DND-41 (cell line): Measurements from ENCODE around the gene DACT3.

Source experiments
- ATAC-seq: fragments of 200-7000 bp; cut with Tn5 transposase; 3 replicates; pipeline ENCODE4 v1.9.1; 2021; ENCODE audit warnings: low read depth; ENCODE audit not compliant: insufficient read depth
- DNase-seq: peaks from one replicate; pipeline ENCODE4 v3.0.0-alpha.2; 2020
- H2AFZ ChIP-seq: 2 replicates; pipeline ENCODE4 v1.6.0; 2012; ENCODE audit warnings: low read depth, low read length
- H3K27ac ChIP-seq: 2 replicates; pipeline ENCODE4 v1.5.1; 2012; ENCODE audit warnings: low read length, inconsistent platforms
- H3K27me3 ChIP-seq: fragments of 200-600 bp; sonication (generic); 2 replicates; pipeline ENCODE4 v1.6.0; 2012; ENCODE audit warnings: low read length, mild to moderate bottlenecking, inconsistent platforms; ENCODE audit not compliant: insufficient read depth, poor library complexity
- H3K36me3 ChIP-seq: 2 replicates; pipeline ENCODE4 v1.5.1; 2012; ENCODE audit warnings: low read length, inconsistent platforms; ENCODE audit not compliant: insufficient read depth
- H3K4me1 ChIP-seq: 2 replicates; pipeline ENCODE4 v1.5.1; 2012; ENCODE audit warnings: mild to moderate bottlenecking, low read length; ENCODE audit not compliant: insufficient read depth
- H3K4me2 ChIP-seq: 2 replicates; pipeline ENCODE4 v1.6.0; 2012; ENCODE audit warnings: mild to moderate bottlenecking, moderate library complexity, low read length, inconsistent platforms; ENCODE audit not compliant: insufficient read depth
- H3K4me3 ChIP-seq, 2 experiments: fragments of 200-600 bp in 1 of 2; shearing (Covaris generic) in 1 of 2; 2 replicates each; pipeline ENCODE4 v1.5.1; 2012 to 2016; ENCODE audit warnings: inconsistent platforms in 2 of 2, low read length in 2 of 2, mild to moderate bottlenecking in 2 of 2, low read depth in 1 of 2, moderate library complexity in 1 of 2
- H3K79me2 ChIP-seq: 2 replicates; pipeline ENCODE4 v1.6.0; 2012; ENCODE audit warnings: low read length, inconsistent platforms; ENCODE audit not compliant: insufficient read depth
- H3K9ac ChIP-seq: 2 replicates; pipeline ENCODE4 v1.6.0; 2012; ENCODE audit warnings: low read depth, mild to moderate bottlenecking, inconsistent platforms, low read length, moderate library complexity
- H3K9me3 ChIP-seq: 2 replicates; pipeline ENCODE4 v1.5.1; 2012; ENCODE audit warnings: low read length, moderate library complexity, mild to moderate bottlenecking, inconsistent platforms; ENCODE audit not compliant: insufficient read depth, severe bottlenecking
- H4K20me1 ChIP-seq: 2 replicates; pipeline ENCODE4 v1.6.0; 2012; ENCODE audit warnings: low read length; ENCODE audit not compliant: insufficient read depth
- CTCF ChIP-seq: IDR thresholded peaks from 2 replicates; pipeline ENCODE4 v1.5.1; 2012; ENCODE audit warnings: borderline replicate concordance, low read length, moderate library complexity, mild to moderate bottlenecking; ENCODE audit not compliant: poor library complexity, severe bottlenecking; ENCODE audit errors: extremely low read depth
- EZH2 ChIP-seq: IDR thresholded peaks from 3 replicates; pipeline ENCODE4 v1.6.1; 2012; ENCODE audit warnings: borderline replicate concordance, low read depth, mild to moderate bottlenecking, moderate library complexity, low read length, inconsistent platforms; ENCODE audit not compliant: severe bottlenecking

DACT3 gene

GRCh38 chr19:46648060-46648960 lies 12.7 kb downstream of the DACT3 start:
- H3K4me3 ChIP-seq, result no peak overlapping the region
- no peak overlapping the region for H3K27ac ChIP-seq
- DNase-seq, result no peak
- H3K27me3 ChIP-seq, result peaks cover 2% of the 10 kb centered on the region
- no peaks in the 10 kb centered on the region for H4K20me1 ChIP-seq
- H3K4me2 ChIP-seq, result no peak overlapping the region
- H3K4me1 ChIP-seq, result no peaks in the 10 kb centered on the region
- TF ChIP-seq CTCF (no peak), EZH2 (no peak)
- H3K9ac ChIP-seq, result no peak overlapping the region
- ATAC-seq, result no peak
- H3K36me3 ChIP-seq, result no peaks in the 10 kb centered on the region
- H2AFZ ChIP-seq, result no peak overlapping the region
- H3K9me3 ChIP-seq, result no peaks in the 10 kb centered on the region
- no peaks in the 10 kb centered on the region for H3K79me2 ChIP-seq

DNA sequence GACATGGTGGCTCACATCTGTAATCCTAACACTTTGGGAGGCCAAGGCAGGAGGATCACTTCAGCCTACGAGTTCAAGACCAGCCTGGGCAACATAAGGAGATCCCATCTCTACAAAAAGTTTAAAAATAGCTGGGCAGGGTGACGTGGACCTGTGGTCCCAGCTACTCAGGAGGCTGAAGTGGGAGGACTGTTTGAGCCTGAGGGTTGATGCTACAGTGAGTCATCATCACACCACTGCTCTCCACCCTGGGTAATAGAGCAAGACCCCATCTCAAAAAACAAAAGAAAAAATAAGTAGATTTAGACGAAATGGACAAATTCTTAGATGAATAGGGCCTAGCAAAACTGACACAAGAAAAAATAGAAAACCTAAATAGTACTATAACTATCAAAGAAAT lies 14.6 kb downstream of the DACT3 start:
- Histone ChIP-seq H3K9me3 (no peaks in the 10 kb centered on the region), H3K4me2 (no peak overlapping the region), H3K27me3 (peaks cover 2% of the 10 kb centered on the region), H3K9ac (no peak overlapping the region), H4K20me1 (no peaks in the 10 kb centered on the region), H3K36me3 (no peaks in the 10 kb centered on the region), H3K79me2 (no peaks in the 10 kb centered on the region), H3K4me3 (no peak overlapping the region), H3K4me1 (no peaks in the 10 kb centered on the region), H3K27ac (no peak overlapping the region), H2AFZ (no peak overlapping the region)
- TF ChIP-seq EZH2, result no peak
- no peak for TF ChIP-seq CTCF
- DNase-seq (no peak), ATAC-seq (no peak)

GRCh38 chr19:46644720-46645119 lies 16.3 kb downstream of the DACT3 start:
- peaks cover 13% of the 10 kb centered on the region for H3K27me3 ChIP-seq
- no peaks in the 10 kb centered on the region for H3K36me3 ChIP-seq
- peaks cover 1% of the 10 kb centered on the region for H4K20me1 ChIP-seq
- H2AFZ ChIP-seq, result no peak overlapping the region
- no peak for DNase-seq
- H3K4me3 ChIP-seq, result no peak overlapping the region
- H3K9me3 ChIP-seq, result no peaks in the 10 kb centered on the region
- H3K79me2 ChIP-seq, result no peaks in the 10 kb centered on the region
- H3K4me1 ChIP-seq, result peaks cover 4% of the 10 kb centered on the region
- H3K9ac ChIP-seq, result no peak overlapping the region
- H3K27ac ChIP-seq, result no peak overlapping the region
- no peak for ATAC-seq
- H3K4me2 ChIP-seq, result no peak overlapping the region
- TF ChIP-seq EZH2 (no peak), CTCF (no peak)
